ENCODE results near the gene MAML2.
"Not testable (repeated sequence)": the region's sequence is repeated elsewhere in the genome, so short reads cannot be mapped to it uniquely, and the experiment has no call there.

The MAML2 gene

GRCh38 chr11:96204366-96204659 is 138.7 kb downstream of the MAML2 start:
- DNase-seq, result no peak

GRCh38 chr11:96203567-96204365 is 139.2 kb downstream of the MAML2 start:
- DNase-seq, result peak; percentile 9

- DNase-seq, result no peak
Measured at GRCh38 chr11:96200243-96200642, 142.8 kb downstream of the MAML2 start.

- no peak for DNase-seq
Measured at GRCh38 chr11:96199563-96200025, 143.4 kb downstream of the MAML2 start.

- no peak for DNase-seq
Measured at GRCh38 chr11:96197801-96198701, 144.9 kb downstream of the MAML2 start.

GRCh38 chr11:96197103-96197502 is 145.9 kb downstream of the MAML2 start:
- no peak for DNase-seq

- DNase-seq, result no peak
Measured at GRCh38 chr11:96196181-96196662, 146.8 kb downstream of the MAML2 start.

GRCh38 chr11:96195671-96196070 is 147.3 kb downstream of the MAML2 start:
- DNase-seq, result no peak

GRCh38 chr11:96194581-96195374 is 148.2 kb downstream of the MAML2 start:
- no peak for DNase-seq

GRCh38 chr11:96193745-96194443 is 149.1 kb downstream of the MAML2 start:
- no peak for DNase-seq

- DNase-seq, result no peak
Measured at GRCh38 chr11:96191752-96192151, 151.2 kb downstream of the MAML2 start.

- no peak for DNase-seq
Measured at GRCh38 chr11:96189351-96189750, 153.6 kb downstream of the MAML2 start.

GRCh38 chr11:96188243-96189006 is 154.6 kb downstream of the MAML2 start:
- DNase-seq, result no peak

GRCh38 chr11:96187822-96188221 is 155.2 kb downstream of the MAML2 start:
- no peak for DNase-seq

GRCh38 chr11:96186806-96187205 is 156.2 kb downstream of the MAML2 start:
- no peak for DNase-seq

GRCh38 chr11:96185220-96185768 is 157.7 kb downstream of the MAML2 start:
- no peak for DNase-seq

- DNase-seq, result not testable (repeated sequence)
Measured at GRCh38 chr11:96180937-96181336, 162.1 kb downstream of the MAML2 start.

- DNase-seq, result no peak
Measured at GRCh38 chr11:96180341-96180740, 162.7 kb downstream of the MAML2 start.

GRCh38 chr11:96179905-96180304 is 163.1 kb downstream of the MAML2 start:
- no peak for DNase-seq

GRCh38 chr11:96178887-96179279 is 164.1 kb downstream of the MAML2 start:
- DNase-seq, result no peak

Data from NCI-H2171 treated with DMSO at 0.1 percent for 48 hours (cell line).